ENCODE measurements around the gene SYCE3.
"Not testable (repeated sequence)": the region's sequence is repeated elsewhere in the genome, so short reads cannot be mapped to it uniquely, and the experiment has no call there.

The SYCE3 gene

GRCh38 chr22:50562523-50563412 is at the start of gene SYCE3:
SYCE3 (minus strand) TSS chr22:50562919; CDS start chr22:50556405, 6,514 bp downstream.
- FAIRE-seq, result peak; percentile 60

GRCh38 chr22:50612168-50612527 is 49.4 kb upstream of the SYCE3 start:
- DNase-seq (ENCODE audit: insufficient read length, low spot score), result no peak
- no peak for FAIRE-seq

More at GRCh38 chr22:50562523-50563412, at the start of gene SYCE3:
- peak; percentile 92 for DNase-seq (ENCODE audit: insufficient read length, low spot score)

- FAIRE-seq (no peak), DNase-seq (ENCODE audit: insufficient read length, low spot score) (no peak)
Measured at GRCh38 chr22:50611341-50612060, 48.8 kb upstream of the SYCE3 start.

GRCh38 chr22:50610581-50610980 is 47.9 kb upstream of the SYCE3 start:
- no peak for DNase-seq (ENCODE audit: insufficient read length, low spot score)
- FAIRE-seq, result no peak

GRCh38 chr22:50610041-50610451 is 47.3 kb upstream of the SYCE3 start:
- no peak for DNase-seq (ENCODE audit: insufficient read length, low spot score)
- no peak for FAIRE-seq

GRCh38 chr22:50609599-50609998 is 46.9 kb upstream of the SYCE3 start:
- DNase-seq (ENCODE audit: insufficient read length, low spot score), result no peak
- no peak for FAIRE-seq

GRCh38 chr22:50608996-50609395 is 46.3 kb upstream of the SYCE3 start:
- FAIRE-seq (no peak), DNase-seq (ENCODE audit: insufficient read length, low spot score) (no peak)

- not testable (repeated sequence) for FAIRE-seq; DNase-seq (ENCODE audit: insufficient read length, low spot score)
Measured at GRCh38 chr22:50608058-50608840, 45.5 kb upstream of the SYCE3 start.

- no peak for FAIRE-seq
- no peak for DNase-seq (ENCODE audit: insufficient read length, low spot score)
Measured at GRCh38 chr22:50607659-50608020, 44.9 kb upstream of the SYCE3 start.

- no peak for FAIRE-seq
- DNase-seq (ENCODE audit: insufficient read length, low spot score), result no peak
Measured at GRCh38 chr22:50606946-50607658, 44.4 kb upstream of the SYCE3 start.

- DNase-seq (ENCODE audit: insufficient read length, low spot score) (no peak), FAIRE-seq (no peak)
Measured at GRCh38 chr22:50606165-50606945, 43.6 kb upstream of the SYCE3 start.

- DNase-seq (ENCODE audit: insufficient read length, low spot score), result no peak
Measured at GRCh38 chr22:50605613-50606074, 42.9 kb upstream of the SYCE3 start.

GRCh38 chr22:50605002-50605612 is 42.4 kb upstream of the SYCE3 start:
- FAIRE-seq (no peak), DNase-seq (ENCODE audit: insufficient read length, low spot score) (no peak)

More at GRCh38 chr22:50605613-50606074, 42.9 kb upstream of the SYCE3 start:
- FAIRE-seq, result no peak

GRCh38 chr22:50604256-50605001 is 41.7 kb upstream of the SYCE3 start:
- FAIRE-seq, result no peak
- DNase-seq (ENCODE audit: insufficient read length, low spot score), result no peak

GRCh38 chr22:50603511-50604255 is 41.0 kb upstream of the SYCE3 start:
- DNase-seq (ENCODE audit: insufficient read length, low spot score), result no peak

GRCh38 chr22:50602338-50602700 is 39.6 kb upstream of the SYCE3 start:
- DNase-seq (ENCODE audit: insufficient read length, low spot score) (no peak), FAIRE-seq (no peak)

More at GRCh38 chr22:50603511-50604255, 41.0 kb upstream of the SYCE3 start:
- FAIRE-seq, result no peak

- FAIRE-seq (no peak), DNase-seq (ENCODE audit: insufficient read length, low spot score) (no peak)
Measured at GRCh38 chr22:50601669-50602337, 39.1 kb upstream of the SYCE3 start.
